PC-9 (cell line): Measurements from ENCODE around the gene EMP3. TPM values are rescaled to one million over a fixed set of nuclear protein-coding genes. Genes with fewer than 3 reads are reported as not detected.

Experiments
- BruUV-seq: library from RNA; stranded (reverse); fragments of 400-500 nt; replicated peaks from 2 replicates; lab custom pipeline; 2021; lab: Mats Ljungman, UMichigan
- CTCF ChIA-PET: fragments of 300-600 bp; sonication (Branson Sonifier 250); formaldehyde crosslinking; loops from one replicate; lab custom pipeline; 2022; ENCODE audit warnings: antibody characterized with exemption; lab: Charles Lee
- POLR2A ChIA-PET: fragments of 300-600 bp; sonication (Branson Sonifier 250); formaldehyde crosslinking; loops from one replicate; lab custom pipeline; 2022; ENCODE audit warnings: antibody characterized with exemption; ENCODE audit not compliant: unreplicated experiment; lab: Charles Lee
- DNase-seq, 2 experiments: peaks; one replicate each; pipeline versions ENCODE4 v3.0.0 to v3.0.0-alpha.2; 2015 to 2022; ENCODE audit warnings: mixed read lengths in 1 of 2
- H2AFZ ChIP-seq: fragments of 200-600 bp; sonication (generic); 2 replicates; pipeline ENCODE4 v1.8.1; 2017; ENCODE audit warnings: antibody characterized with exemption
- H3F3A ChIP-seq: fragments of 200-600 bp; sonication (generic); 2 replicates; pipeline ENCODE4 v1.8.1; 2017; ENCODE audit warnings: antibody characterized with exemption, mild to moderate bottlenecking, low read depth; ENCODE audit not compliant: insufficient read depth
- H3K27ac ChIP-seq: fragments of 200-600 bp; sonication (generic); 2 replicates; pipeline ENCODE4 v1.6.1; 2016; ENCODE audit warnings: mixed run types
- H3K27me3 ChIP-seq: fragments of 200-600 bp; sonication (generic); 2 replicates; pipeline ENCODE4 v1.6.1; 2016; ENCODE audit warnings: low read depth, mixed run types; ENCODE audit not compliant: insufficient read depth
- H3K36me3 ChIP-seq: fragments of 200-600 bp; sonication (generic); 2 replicates; pipeline ENCODE4 v1.6.1; 2016; ENCODE audit warnings: low read depth, mixed run types
- H3K4me1 ChIP-seq: fragments of 200-600 bp; sonication (generic); replicated peaks from 2 replicates; pipeline ENCODE4 v1.6.1; 2016; ENCODE audit warnings: mixed run types; ENCODE audit not compliant: insufficient read depth
- H3K4me2 ChIP-seq: fragments of 200-600 bp; sonication (generic); 2 replicates; pipeline ENCODE4 v1.6.1; 2017; ENCODE audit warnings: mixed run types
- H3K4me3 ChIP-seq: fragments of 200-600 bp; sonication (generic); 2 replicates; pipeline ENCODE4 v1.6.1; 2016; ENCODE audit warnings: mixed run types
- H3K79me2 ChIP-seq: fragments of 200-600 bp; sonication (generic); 2 replicates; pipeline ENCODE4 v1.6.1; 2017; ENCODE audit warnings: low read depth, mixed run types
- H3K9me2 ChIP-seq: fragments of 200-600 bp; sonication (generic); 2 replicates; pipeline ENCODE4 v1.8.1; 2017; ENCODE audit warnings: mild to moderate bottlenecking; ENCODE audit not compliant: insufficient read depth
- H3K9me3 ChIP-seq: fragments of 200-600 bp; sonication (generic); 2 replicates; pipeline ENCODE4 v1.8.1; 2016; ENCODE audit warnings: low read depth; ENCODE audit not compliant: insufficient read depth
- H4K20me1 ChIP-seq: fragments of 200-600 bp; sonication (generic); 2 replicates; pipeline ENCODE4 v1.8.1; 2017; ENCODE audit not compliant: insufficient read depth
- CTCF ChIP-seq: fragments of 200-600 bp; sonication (generic); conservative IDR thresholded peaks from 2 replicates; pipeline ENCODE4 v1.6.1; 2017; ENCODE audit warnings: mixed run types, antibody characterized with exemption, mild to moderate bottlenecking, moderate library complexity
- EZH2 ChIP-seq: fragments of 200-600 bp; sonication (generic); IDR thresholded peaks from 2 replicates; pipeline ENCODE4 v1.8.0; 2017; ENCODE audit warnings: antibody characterized with exemption, low read depth
- intact Hi-C: fragments of 100-400 bp; cut with micrococcal nuclease; formaldehyde crosslinking; loops from one replicate; pipeline ENCODE4 v1.10.0; 2022; ENCODE audit not compliant: unreplicated experiment
- total RNA-seq: library from RNA; stranded (reverse); gene quantifications from 2 replicates; pipeline ENCODE4 v1.2.3, GENCODE V29; 2021

EMP3 gene
- total RNA-seq, 1 experiment from 2014 or later: 56.3 TPM

GRCh38 chr19:48295458-48295857 is 29.9 kb upstream of the EMP3 start:
- intact Hi-C loops: no loop called here
- Histone ChIP-seq H3K4me1 (peaks cover 6% of the 10 kb centered on the region), H3K9me3 (no peaks in the 10 kb centered on the region), H3K36me3 (no peaks in the 10 kb centered on the region), H3F3A (peaks cover 24% of the 10 kb centered on the region; the same call in 1 of the 2 replicates), H3K27ac (no peak overlapping the region), H3K4me3 (no peak overlapping the region), H3K4me2 (no peak overlapping the region), H3K79me2 (no peaks in the 10 kb centered on the region), H3K27me3 (no peaks in the 10 kb centered on the region), H4K20me1 (no peaks in the 10 kb centered on the region), H2AFZ (no peak overlapping the region), H3K9me2 (no peaks in the 10 kb centered on the region)
- ChIA-PET CTCF (interaction anchor here (0.5 to 0.6 kb wide), 2 partner anchors 330 to 1942 kb away, joined by 3 read pairs; no protein-coding TSS in a partner anchor), POLR2A (interaction anchor here (0.6 kb wide), 1 partner anchor 26 kb away, joined by 17 read pairs; no protein-coding TSS in a partner anchor)
- no TSS peak for BruUV-seq
- TF ChIP-seq CTCF (no peak), EZH2 (no peak)
- no peak for DNase-seq

- ChIA-PET POLR2A (no interaction called here), CTCF (interaction anchor here (0.5 kb wide), 1 partner anchor 16 kb away, joined by 4 read pairs; no protein-coding TSS in a partner anchor)
- Histone ChIP-seq H3K79me2 (no peaks in the 10 kb centered on the region), H3K27me3 (0 out of 2 replicates have a peak, but pooled peaks cover 6% of the 10 kb centered on the region), H3K27ac (no peak overlapping the region), H3K4me1 (no peaks in the 10 kb centered on the region), H2AFZ (no peak overlapping the region), H3K4me3 (no peak overlapping the region), H3K9me2 (no peaks in the 10 kb centered on the region), H3F3A (peaks cover 19% of the 10 kb centered on the region; the same call in 1 of the 2 replicates), H3K9me3 (no peaks in the 10 kb centered on the region), H4K20me1 (no peaks in the 10 kb centered on the region), H3K36me3 (no peaks in the 10 kb centered on the region), H3K4me2 (no peak overlapping the region)
- no peak for DNase-seq
- no peak for TF ChIP-seq CTCF
- no peak for TF ChIP-seq EZH2
- intact Hi-C loops: no loop called here
- no TSS peak for BruUV-seq
Measured at GRCh38 chr19:48296963-48297734, 28.2 kb upstream of the EMP3 start.

- no peak for DNase-seq
- Histone ChIP-seq H3K4me1 (no peaks in the 10 kb centered on the region), H3K27ac (no peak overlapping the region), H3K27me3 (0 out of 2 replicates have a peak, but pooled peaks cover 6% of the 10 kb centered on the region), H2AFZ (no peak overlapping the region), H4K20me1 (no peaks in the 10 kb centered on the region), H3K4me3 (no peak overlapping the region), H3K4me2 (no peak overlapping the region), H3K36me3 (no peaks in the 10 kb centered on the region), H3K9me3 (no peaks in the 10 kb centered on the region), H3K9me2 (no peaks in the 10 kb centered on the region), H3F3A (peaks cover 18% of the 10 kb centered on the region; the same call in 1 of the 2 replicates), H3K79me2 (no peaks in the 10 kb centered on the region)
- POLR2A ChIA-PET: no interaction called here
- no peak for TF ChIP-seq EZH2
- TF ChIP-seq CTCF: no peak
- CTCF ChIA-PET: no interaction called here
- no TSS peak for BruUV-seq
- intact Hi-C loops: no loop called here
Measured at GRCh38 chr19:48297975-48298374, 27.4 kb upstream of the EMP3 start.
